Keratinocyte (primary cell): ENCODE data around the gene TRIM38.

Experiments
- CTCF ChIP-seq, 3 experiments: IDR thresholded peaks in 1 of 3; conservative IDR thresholded peaks in 1 of 3; optimal IDR thresholded peaks in 1 of 3; 2 replicates in 2 of 3; 3 replicates in 1 of 3; pipeline versions ENCODE3 to v1.5.1; 2011; ENCODE audit warnings: low read length in 3 of 3, mild to moderate bottlenecking in 3 of 3, moderate library complexity in 2 of 3, control low read depth in 1 of 3, inconsistent platforms in 1 of 3; ENCODE audit not compliant: insufficient read depth in 2 of 3; ENCODE audit errors: extremely low read depth in 1 of 3
- EZH2 ChIP-seq: IDR thresholded peaks from one replicate; pipeline ENCODE4 v1.6.1; 2012; ENCODE audit warnings: inconsistent platforms, mild to moderate bottlenecking, low read length, moderate library complexity

DNA sequence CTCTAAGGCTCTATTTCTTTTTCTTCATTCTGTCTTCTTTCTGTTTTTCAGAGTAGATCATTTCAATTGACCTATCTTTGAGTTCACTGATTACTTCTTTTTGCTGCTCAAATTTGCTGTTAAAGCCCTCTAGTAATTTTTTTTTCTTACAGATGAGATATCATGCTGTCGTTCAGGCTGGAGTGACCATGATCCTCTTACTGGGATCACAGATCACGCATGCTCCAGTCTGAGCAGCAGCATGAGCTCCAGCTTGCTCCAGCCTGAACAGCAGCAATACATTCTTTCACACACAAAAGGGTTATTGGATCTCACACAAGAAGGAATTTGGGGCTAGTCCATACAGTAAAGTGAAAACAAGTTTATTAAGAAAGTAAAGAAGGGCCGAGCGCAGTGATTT is 12.3 kb upstream of the TRIM38 start:
- TF ChIP-seq CTCF (optimal IDR thresholded peaks at IDR 0.05 in 1 of 3, IDR thresholded peaks at IDR 0.05 in 1 of 3, conservative IDR thresholded peaks at IDR 0.05 in 1 of 3; ENCODE audit: extremely low read depth in 1 of 3, insufficient read depth in 2 of 3, low read length in 3 of 3) (no peak), EZH2 (no peak)
